ENCODE measurements around the gene THAP3.
"Not testable (repeated sequence)": the region's sequence is repeated elsewhere in the genome, so short reads cannot be mapped to it uniquely, and the experiment has no call there.

THAP3 gene

GRCh38 chr1:6658359-6659060 is 33.8 kb downstream of the THAP3 start:
- DNase-seq (ENCODE audit: extremely low read depth, low read depth): no peak
- TF ChIP-seq CTCF (IDR thresholded peaks at IDR 0.05; ENCODE audit: low read depth, low read length): no peak

GRCh38 chr1:6660415-6661049 is 35.9 kb downstream of the THAP3 start:
- no peak for TF ChIP-seq CTCF (IDR thresholded peaks at IDR 0.05; ENCODE audit: low read depth, low read length)
- no peak for DNase-seq (ENCODE audit: extremely low read depth, low read depth)

- not testable (repeated sequence) for DNase-seq (ENCODE audit: extremely low read depth, low read depth)
These were observed 37.8 kb downstream of the THAP3 start for GRCh38 chr1:6662468-6662867.

- no peak for DNase-seq (ENCODE audit: extremely low read depth, low read depth)
- TF ChIP-seq CTCF (IDR thresholded peaks at IDR 0.05; ENCODE audit: low read depth, low read length): no peak
These were observed 42.0 kb downstream of the THAP3 start for GRCh38 chr1:6666696-6667095.

GRCh38 chr1:6667139-6667538 is 42.5 kb downstream of the THAP3 start:
- no peak for TF ChIP-seq CTCF (IDR thresholded peaks at IDR 0.05; ENCODE audit: low read depth, low read length)
- DNase-seq (ENCODE audit: extremely low read depth, low read depth): no peak

GRCh38 chr1:6668503-6668902 is 43.8 kb downstream of the THAP3 start:
- DNase-seq (ENCODE audit: extremely low read depth, low read depth): no peak
- TF ChIP-seq CTCF (IDR thresholded peaks at IDR 0.05; ENCODE audit: low read depth, low read length): no peak

- no peak for TF ChIP-seq CTCF (IDR thresholded peaks at IDR 0.05; ENCODE audit: low read depth, low read length)
- no peak for DNase-seq (ENCODE audit: extremely low read depth, low read depth)
These were observed 47.9 kb downstream of the THAP3 start for GRCh38 chr1:6672558-6672957.

Measured in AG09319 (cell line).